K562 (cell line): ENCODE measurements around the gene S100P. TPM values are rescaled to one million over a fixed set of nuclear protein-coding genes. Genes with fewer than 3 reads are reported as not detected.
A peak's percentile ranks its signal among the peaks of the same experiment; 100 is the strongest.

ENCODE experiments used
- CHD4 ChIP-seq: fragments of 200-600 bp; sonication (generic); IDR thresholded peaks from 3 replicates; pipeline ENCODE4 v1.6.1; 2012; ENCODE audit warnings: low read depth, mild to moderate bottlenecking, mixed read lengths, low read length, inconsistent platforms; ENCODE audit not compliant: insufficient read depth, insufficient replicate concordance, poor library complexity, severe bottlenecking
- E2F8 ChIP-seq: fragments of 450-650 bp; IDR thresholded peaks from 2 replicates; pipeline ENCODE4 v1.7.1; 2018; ENCODE audit warnings: mild to moderate bottlenecking, low read depth; ENCODE audit not compliant: partially characterized antibody
- ETV1 ChIP-seq: fragments of 450-650 bp; conservative IDR thresholded peaks from 2 replicates; pipeline ENCODE4 v1.6.1; 2016; ENCODE audit warnings: missing genetic modification characterization, control low read depth, low read depth, missing compliant biosample characterization
- GABPB2 ChIP-seq: fragments of 250-450 bp; sonication (Bioruptor Pico); conservative IDR thresholded peaks from 2 replicates; pipeline ENCODE4 v1.5.1; 2021; ENCODE audit warnings: mild to moderate bottlenecking
- HDAC6 ChIP-seq: IDR thresholded peaks from 2 replicates; pipeline ENCODE4 v1.6.1; 2012; ENCODE audit warnings: low read depth, mild to moderate bottlenecking, control low read depth, inconsistent platforms, low read length, moderate library complexity
- HES1 ChIP-seq: fragments of 450-650 bp; IDR thresholded peaks from 2 replicates; pipeline ENCODE4 v1.6.1; 2016; ENCODE audit warnings: low read depth, mild to moderate bottlenecking, moderate library complexity
- ILF3 ChIP-seq: fragments of 450-650 bp; IDR thresholded peaks from 2 replicates; pipeline ENCODE4 v1.6.1; 2018; ENCODE audit warnings: antibody characterized with exemption, mild to moderate bottlenecking, moderate library complexity, borderline replicate concordance
- KDM5B ChIP-seq: fragments of 200-600 bp; sonication (generic); IDR thresholded peaks from 2 replicates; pipeline ENCODE4 v1.6.1; 2012; ENCODE audit warnings: low read depth, mild to moderate bottlenecking, moderate library complexity, low read length, control low read depth, inconsistent platforms; ENCODE audit not compliant: insufficient replicate concordance
- MLLT1 ChIP-seq, 2 experiments: fragments of 450-650 bp; IDR thresholded peaks; 2 replicates each; pipeline ENCODE4 v1.6.1; 2016
- POLR2AphosphoS5 ChIP-seq: IDR thresholded peaks from 2 replicates; pipeline ENCODE4 v1.6.1; 2011; ENCODE audit warnings: mild to moderate bottlenecking, low read depth, low read length, moderate library complexity; ENCODE audit not compliant: control insufficient read depth, insufficient read depth
- TCFL5 ChIP-seq: fragments of 250-450 bp; sonication (Bioruptor Pico); conservative IDR thresholded peaks from 2 replicates; pipeline ENCODE4 v1.6.1; 2021; ENCODE audit warnings: mild to moderate bottlenecking, moderate library complexity, matching md5 sums
- ZNF174 ChIP-seq: fragments of 250-450 bp; sonication (Bioruptor Pico); IDR thresholded peaks from 2 replicates; pipeline ENCODE4 v1.4.0; 2020; ENCODE audit warnings: mild to moderate bottlenecking
- ZNF274 ChIP-seq: IDR thresholded peaks from 2 replicates; pipeline ENCODE4 v1.6.1; 2011; ENCODE audit warnings: low read depth, mild to moderate bottlenecking, low read length, moderate library complexity, borderline replicate concordance
- ZNF277 ChIP-seq: fragments of 250-450 bp; sonication (Bioruptor Pico); IDR thresholded peaks from 2 replicates; pipeline ENCODE4 v1.8.0; 2022; ENCODE audit warnings: inconsistent platforms, mild to moderate bottlenecking, moderate library complexity, borderline replicate concordance
- ZNF282 ChIP-seq: sonication (generic); formaldehyde crosslinking; IDR thresholded peaks from 2 replicates; pipeline ENCODE4 v1.8.1; 2023; ENCODE audit warnings: missing genetic modification reagents
- ZNF316 ChIP-seq: fragments of 450-650 bp; IDR thresholded peaks from 2 replicates; pipeline ENCODE4 v1.6.1; 2016
- polyA plus RNA-seq, 8 experiments: library from polyadenylated mRNA; depleted of rRNA in 4 of 8; stranded (reverse) in 5 of 8; unstranded in 3 of 8; fragments of >200 nt; fragmentation: Nextera tagmentation in 2 of 8; fragmentation: Illumina TruSeq in 1 of 8; extraction: Ambion mirVana in 2 of 8; extraction: Trizol in 1 of 8; gene quantifications; 2 replicates each; pipeline versions ENCODE4 v1.2.1 to v1.2.3, GENCODE V29; 2011 to 2014; ENCODE audit warnings: inconsistent platforms in 1 of 8, missing spikeins in 1 of 8
- total RNA-seq, 7 experiments: library from RNA; depleted of rRNA in 6 of 7; stranded (reverse); fragments of >200 nt in 6 of 7; fragmentation: Illumina TruSeq in 2 of 7; extraction: Trizol in 2 of 7; gene quantifications; 2 replicates each; pipeline versions ENCODE4 v1.2.1 to v1.2.3, GENCODE V29; 2011 to 2021; ENCODE audit warnings: low replicate concordance in 1 of 7

Gene S100P
- total and polyA plus RNA-seq, 9 of the 15 experiments (the other 6 are each of a cell fraction or from before 2014, with no cell fraction given): 4.1 to 23.8 (median 7.5) TPM

- no peak for TF ChIP-seq E2F8
- TF ChIP-seq CHD4: no peak
- no peak for TF ChIP-seq KDM5B
- TF ChIP-seq GABPB2 (CRISPR knock-in tag): no peak
- no peak for TF ChIP-seq ZNF274
- TF ChIP-seq HDAC6: no peak
- no peak for TF ChIP-seq ILF3
- TF ChIP-seq ZNF316: no peak
- no peak for TF ChIP-seq ZNF282 (CRISPR knock-in tag)
- no peak for TF ChIP-seq ZNF277 (CRISPR knock-in tag)
- no peak for TF ChIP-seq MLLT1 (IDR thresholded peaks at IDR 0.05)
- no peak for TF ChIP-seq HES1
- TF ChIP-seq TCFL5 (CRISPR knock-in tag): no peak
- 0 out of 2 replicates have a peak, but pooled peaks have one; percentile 25 for TF ChIP-seq ETV1
- no peak for TF ChIP-seq POLR2AphosphoS5
- TF ChIP-seq ZNF174 (CRISPR knock-in tag): no peak
Measured at GRCh38 chr4:6693231-6694176, at the start of gene S100P (continued).
